NCI-H748 (cell line): ENCODE results near the gene NINL.
A peak's percentile ranks its signal among the peaks of the same experiment; 100 is the strongest.

Experiments
- DNase-seq: peaks from one replicate; lab custom pipeline; 2025; ENCODE audit not compliant: unreplicated experiment; lab: John Stamatoyannopoulos, UW

The NINL gene

DNA sequence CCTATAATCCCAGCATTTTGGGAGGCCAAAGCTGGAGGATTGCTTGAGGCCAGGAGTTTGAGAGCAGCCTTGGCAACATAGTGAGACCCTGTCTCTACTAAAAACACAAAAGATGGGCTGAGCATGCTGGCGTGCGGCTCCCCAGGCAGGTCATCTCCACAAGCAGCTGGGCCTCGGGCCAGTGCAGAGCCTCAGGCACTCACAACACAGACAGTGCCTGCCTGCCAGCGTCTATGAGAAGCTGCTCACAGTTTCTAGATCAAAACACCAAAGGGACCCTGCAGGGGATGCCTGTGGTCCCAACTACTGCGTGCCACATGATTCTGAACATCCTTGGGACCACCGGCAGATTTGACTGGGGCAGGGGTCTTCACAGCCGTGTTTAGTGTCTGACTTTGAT lies 118.5 kb downstream of the NINL start:
- no peak for DNase-seq

DNA sequence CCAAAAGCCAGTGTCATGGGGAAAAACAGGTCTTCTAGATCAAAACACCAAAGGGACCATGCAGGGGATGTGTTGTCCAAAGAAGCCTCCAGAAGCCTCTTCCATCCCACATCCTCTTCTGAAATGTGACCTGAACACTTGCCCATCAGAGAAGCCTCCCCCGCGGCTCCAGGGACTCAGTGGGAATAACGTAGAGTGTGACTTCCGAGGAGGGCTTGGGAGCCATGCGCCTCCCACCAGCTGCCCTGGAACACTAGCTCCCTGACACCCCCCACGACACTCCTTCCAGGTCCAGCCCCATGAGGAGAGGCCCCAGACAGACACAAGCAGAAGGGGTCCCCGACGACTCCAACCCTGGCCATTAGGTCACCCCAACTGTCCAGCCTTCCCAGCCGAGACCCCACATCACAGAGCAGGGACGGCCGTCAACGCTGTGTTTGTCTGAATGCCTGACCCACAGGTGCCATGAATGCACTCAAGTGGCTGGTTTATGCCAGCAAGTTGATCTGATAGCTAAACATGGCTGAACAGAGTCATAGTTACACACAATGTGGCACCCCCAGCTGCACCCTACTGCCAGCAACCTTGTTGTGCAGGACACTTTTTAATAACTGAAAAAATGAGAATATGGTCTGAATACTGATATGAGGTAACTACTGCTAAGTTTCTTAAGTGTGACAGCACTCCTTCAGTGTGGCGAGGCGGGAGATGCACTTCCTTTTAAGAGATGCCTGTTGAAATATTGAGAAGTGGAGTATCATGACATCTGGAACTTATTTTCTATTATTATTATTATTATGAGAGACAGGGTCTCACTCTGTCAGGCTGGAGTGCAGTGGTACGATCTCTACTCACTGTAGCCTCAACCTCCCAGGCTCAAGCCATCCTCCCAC lies 119.8 kb downstream of the NINL start:
- DNase-seq: no peak

DNA sequence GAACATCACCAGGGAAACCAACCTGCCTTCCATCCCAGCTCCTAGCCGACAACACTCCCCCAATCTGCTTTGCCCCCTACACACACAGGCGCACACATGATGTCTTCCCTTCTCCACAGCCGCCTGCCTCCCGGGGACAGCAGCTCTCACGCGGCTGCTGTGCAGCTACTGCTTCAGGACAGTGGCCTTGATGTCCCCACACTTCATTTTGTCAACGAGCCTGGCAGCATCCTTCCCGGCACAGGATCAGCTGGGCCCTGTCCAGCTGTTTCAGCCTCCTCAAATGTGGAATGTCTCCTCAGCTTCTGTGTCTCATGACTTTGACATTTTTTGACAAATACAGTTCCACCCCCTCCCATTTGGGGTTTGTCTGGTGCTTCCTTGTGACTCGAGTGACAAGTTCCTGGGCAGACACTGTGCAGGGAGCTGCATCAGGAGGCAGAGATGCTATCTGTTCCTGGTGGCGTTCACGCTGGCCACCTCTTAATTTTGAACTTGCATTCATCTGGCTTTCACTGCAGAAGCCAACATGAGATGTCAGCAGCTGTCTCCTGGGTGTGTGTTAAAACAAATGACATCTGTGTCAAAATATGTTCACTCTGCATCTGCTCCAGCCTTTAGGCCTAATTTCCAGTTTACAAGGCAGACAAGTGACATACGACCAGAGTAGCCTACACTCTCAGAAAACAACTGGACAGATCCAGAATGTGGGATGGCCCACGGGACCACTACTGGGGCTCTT lies 120.7 kb downstream of the NINL start:
- DNase-seq: no peak

DNA sequence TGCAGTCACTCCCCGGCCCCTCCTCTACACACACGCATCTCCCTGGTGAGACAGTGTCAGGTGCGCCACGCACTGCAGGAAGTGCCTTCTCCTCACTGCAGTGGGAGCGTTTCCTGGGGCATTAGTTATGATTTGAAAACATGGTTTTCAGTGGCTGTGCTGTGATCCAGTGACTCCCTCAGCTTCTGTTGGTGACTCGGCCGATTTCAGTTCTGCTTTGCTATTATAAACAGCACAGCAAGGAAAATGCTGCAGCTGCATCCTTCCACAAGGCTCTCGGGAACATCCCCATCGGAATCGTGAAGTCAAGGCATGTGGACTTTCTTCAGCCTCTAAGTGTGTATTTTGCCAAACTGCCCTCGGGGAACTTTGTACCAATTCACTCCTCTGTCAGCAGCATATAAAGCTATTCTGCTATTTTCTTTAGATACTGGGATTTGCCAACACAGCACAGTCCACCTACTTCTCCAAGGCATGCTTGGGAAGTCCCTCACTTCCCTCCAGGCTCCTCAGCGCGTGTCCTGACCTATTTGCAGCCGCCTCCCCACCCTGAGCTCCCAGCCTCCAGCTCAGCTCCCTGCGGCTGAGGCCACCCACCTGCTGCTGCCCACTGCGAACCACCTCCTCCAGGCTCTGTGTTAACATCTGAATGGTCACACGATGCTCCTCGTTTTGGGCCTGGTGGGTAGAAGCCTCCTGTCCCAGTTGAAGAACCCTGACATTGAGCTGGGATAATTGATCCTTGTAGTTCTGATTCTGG lies 123.4 kb downstream of the NINL start:
- DNase-seq: no peak

DNA sequence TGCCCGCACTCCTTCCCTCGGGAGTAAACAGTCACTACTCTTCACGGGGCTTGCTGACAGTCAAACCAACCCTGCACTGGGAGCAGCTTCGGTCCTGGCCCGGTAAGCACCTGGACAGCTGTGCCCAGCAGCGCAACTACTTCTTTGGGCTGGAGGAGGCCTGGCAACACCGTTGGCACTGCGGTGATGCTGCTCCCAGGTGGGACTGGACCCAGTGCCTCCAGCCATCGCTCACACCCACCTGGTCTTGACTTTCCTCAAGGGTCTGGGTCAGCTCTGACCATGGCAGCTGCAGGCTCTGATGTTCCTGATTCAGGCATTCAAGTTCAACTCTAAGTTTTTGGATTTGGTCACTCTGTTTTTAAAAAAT lies 124.1 kb downstream of the NINL start:
- no peak for DNase-seq

DNA sequence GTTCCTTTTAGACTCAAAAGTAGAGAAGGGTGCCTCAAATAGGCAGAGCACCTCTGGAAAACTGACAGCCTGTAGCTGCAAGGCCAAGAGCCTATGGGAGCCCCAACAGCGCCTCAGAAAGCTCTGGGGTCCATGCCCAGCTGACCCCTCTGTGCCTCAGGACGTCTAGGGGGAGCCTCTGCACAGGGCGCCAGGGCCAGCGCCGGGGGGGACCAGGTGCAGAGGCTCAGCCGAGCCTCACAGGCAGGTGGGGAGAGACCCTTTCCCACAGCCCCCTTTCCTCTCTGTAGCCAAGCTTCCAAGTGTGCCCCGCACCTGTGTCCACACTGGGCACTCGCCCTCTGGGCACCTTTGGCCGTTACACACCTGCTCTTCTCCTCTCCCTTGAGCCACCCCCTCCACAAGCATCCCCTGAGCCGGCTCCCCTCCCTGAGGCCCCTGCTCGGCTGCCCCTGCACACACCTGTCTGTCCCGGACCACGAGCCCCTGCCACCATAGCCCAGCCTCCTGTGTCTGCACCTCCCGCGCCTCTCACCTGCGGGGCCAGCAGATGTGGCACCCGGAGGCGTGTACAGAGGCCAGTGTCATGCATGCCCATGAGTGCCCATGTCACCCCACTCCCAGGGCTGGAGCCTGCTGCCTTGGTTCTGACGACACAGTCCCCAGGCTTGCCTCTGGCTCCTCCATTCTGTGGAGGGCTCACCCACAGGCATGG lies 124.6 kb downstream of the NINL start:
- no peak for DNase-seq

DNA sequence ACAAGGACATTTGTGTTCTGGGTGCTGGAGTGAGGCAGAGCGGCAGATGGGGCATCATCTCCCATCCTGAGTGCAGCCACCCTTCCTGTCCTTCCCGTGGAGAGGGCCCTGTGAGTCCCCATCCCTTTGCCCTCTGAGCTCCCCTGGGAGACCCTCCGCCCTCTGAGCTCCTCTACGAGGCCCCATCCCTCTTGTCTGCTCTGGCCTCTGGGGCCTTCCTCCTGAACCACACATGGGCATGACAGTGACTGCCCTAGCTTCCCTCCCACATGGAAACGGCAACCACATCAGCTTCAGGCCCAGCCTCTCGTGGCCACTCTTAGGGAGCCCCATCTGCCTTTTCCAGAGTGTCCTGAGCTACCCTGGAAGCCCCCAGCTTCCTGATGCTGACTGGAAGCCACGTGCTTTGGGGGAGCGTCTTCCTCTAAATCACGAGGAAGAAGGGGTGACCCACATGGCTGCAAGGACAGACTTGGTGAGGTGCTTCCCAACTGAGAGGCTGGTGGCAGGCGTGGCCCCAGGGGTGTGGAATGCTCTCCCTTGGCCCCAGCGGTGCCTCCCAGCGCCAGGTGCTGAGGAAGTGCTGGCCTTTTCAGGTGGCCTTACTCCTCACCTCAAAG lies 125.3 kb downstream of the NINL start:
- no peak for DNase-seq

DNA sequence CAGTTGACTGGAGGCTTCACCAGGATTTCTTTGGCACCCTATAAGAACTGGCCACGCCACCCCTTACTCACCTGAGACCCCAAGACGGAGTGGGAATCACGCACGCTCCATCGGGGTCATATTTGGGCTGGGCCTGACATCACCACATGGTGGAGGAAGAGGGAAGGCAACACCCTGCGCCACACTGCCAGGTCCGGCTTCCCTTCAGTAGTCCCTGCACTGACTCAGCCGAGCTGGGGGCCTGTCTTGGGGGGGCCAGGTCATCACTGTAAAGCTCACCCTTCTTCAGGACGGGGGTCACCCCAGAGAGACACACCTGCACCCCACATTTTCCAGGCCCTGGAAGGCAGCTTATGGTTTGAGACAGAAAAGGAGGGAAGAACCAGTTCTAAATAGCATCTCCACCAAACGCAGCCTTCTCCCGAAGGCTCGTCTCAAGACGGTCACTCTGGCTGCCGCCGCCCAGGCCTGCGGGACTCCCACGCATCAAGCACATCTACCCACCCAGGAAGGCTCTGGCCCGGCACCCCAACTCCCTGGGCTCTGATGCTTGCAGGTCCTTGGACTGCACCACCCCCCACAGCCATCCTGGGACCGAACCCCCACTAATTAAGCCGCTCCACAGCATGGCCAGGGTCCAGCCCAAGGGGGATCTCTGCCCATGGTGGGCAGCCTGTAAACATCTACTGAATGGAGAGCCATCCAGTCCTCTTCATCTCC lies 126.1 kb downstream of the NINL start:
- no peak for DNase-seq

DNA sequence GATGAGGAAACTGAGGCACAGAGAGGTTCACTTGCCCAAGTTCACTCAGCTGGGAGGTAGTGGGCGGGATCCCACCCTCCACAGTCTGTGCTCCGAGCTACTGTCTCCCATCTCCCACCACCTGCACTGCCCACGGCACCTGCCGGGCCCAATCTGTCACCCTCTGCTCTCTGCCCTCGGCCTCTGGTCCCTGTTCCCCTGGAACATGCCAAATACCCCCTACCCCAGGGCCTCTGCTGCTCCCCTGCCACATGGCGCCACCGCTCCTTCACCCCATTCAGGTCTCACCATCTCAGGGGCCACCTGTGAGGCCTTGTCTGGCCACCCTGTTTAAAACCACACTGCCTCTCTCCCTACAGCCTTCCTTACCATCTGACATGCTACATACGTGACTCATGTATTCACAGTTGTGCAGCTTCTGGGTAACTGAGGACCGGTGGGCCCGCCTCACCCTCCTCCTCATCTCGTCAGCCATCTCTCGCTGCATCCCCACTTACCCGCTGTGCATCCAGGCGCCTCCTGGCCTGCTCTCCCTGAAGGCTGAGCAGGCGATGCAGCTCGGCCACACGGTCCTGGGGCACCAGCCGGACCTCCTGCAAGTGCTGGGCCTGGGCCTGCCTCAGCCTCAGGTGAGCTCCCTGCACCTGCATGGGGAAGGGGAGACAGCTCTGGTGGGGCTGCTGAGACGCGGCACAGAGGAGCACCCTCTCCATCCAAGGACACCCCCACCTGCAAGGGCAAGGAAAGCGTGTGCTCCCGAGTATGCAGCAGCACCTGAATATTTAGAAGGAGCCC lies 127.2 kb downstream of the NINL start:
- no peak for DNase-seq

DNA sequence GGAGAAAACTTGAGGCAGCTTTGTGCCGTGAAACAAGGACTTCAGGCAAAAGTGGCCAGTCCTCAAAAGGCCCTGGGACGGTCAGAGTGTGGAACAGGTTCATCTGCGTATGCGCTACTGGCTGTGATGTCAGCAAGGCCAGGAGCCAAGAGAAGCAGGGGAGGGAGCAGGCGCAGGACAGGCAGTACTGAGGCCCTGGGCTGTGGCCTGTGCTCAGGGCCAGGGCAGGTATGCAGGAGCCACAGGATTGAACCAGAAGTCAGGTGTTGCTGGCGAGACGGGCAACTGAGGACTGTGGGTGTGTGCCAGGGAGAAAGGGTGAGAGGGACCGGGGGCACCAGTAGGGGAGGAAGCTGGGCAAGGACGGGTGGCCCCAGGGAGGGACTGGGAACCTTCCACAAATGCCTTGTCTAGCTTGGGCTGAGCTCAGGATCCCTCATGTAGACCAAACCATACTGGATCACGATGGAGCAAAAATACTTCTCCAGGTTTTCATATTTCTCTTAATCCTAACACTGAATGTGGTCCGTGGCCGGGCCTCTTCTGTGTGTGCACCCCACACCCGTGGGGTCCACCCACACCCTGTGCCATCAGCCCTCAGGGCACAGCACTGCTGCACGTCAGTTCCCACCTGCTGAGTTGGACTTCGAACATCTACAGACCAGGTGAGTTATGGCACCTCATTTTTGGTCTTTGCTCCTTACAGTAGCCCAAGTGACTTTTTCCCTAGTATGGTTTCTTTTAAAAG lies 131.0 kb downstream of the NINL start:
- DNase-seq: no peak

DNA sequence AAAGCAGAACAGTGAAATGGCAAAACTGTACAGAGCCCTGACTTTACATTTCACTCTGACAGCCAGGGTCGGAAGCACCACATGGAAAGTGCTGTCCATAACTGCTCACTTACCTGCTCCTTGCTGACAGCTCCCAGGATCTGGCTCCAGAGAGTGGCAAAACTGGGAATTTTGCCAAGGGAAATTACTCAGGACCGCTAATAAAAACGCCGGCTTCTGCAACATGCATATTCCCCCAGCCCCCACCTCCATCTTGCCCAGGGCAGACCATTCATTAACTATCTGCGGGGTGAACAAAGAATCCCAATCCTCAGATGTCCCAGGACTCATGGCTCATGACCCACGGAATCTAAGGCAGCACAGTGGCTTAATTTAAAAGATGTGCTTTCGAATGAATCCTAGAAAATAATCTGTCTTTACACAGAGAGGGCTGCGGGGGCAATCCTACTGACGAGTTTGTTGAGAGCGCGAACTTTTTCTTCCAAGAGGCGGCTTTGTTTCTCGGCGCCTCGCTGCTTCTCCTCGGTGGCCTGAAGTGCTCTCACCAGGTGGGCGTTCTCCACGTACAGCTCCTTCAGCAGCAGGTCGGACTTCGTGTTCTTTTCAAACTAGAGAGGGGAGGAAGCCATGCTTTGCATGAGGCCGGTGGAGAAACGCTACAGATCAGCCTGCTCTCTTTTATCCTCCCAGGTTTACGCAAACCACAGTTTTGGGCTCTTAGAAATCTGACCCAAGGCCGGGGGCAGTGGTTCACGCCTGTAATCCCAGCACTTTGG lies 132.1 kb downstream of the NINL start:
- peak; percentile 75 for DNase-seq

DNA sequence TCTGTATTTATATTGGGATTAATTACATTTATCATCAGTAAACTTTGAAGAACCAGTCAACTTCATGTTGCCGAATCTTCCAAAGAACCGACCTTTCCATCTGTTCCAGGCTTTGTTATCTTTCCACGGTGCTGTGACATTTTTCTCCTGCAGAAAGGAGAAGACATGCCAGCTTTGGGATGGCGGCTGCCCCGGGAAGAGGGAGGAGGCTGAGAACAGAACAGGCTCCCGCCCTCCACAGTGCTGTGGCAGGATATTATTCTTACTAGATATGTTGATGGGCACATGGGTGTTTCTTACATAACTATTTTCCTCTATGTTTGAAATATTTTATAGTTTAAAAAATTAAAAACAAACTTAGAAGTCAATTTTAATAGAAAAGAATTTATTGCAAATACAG lies 133.0 kb downstream of the NINL start:
- DNase-seq: no peak

DNA sequence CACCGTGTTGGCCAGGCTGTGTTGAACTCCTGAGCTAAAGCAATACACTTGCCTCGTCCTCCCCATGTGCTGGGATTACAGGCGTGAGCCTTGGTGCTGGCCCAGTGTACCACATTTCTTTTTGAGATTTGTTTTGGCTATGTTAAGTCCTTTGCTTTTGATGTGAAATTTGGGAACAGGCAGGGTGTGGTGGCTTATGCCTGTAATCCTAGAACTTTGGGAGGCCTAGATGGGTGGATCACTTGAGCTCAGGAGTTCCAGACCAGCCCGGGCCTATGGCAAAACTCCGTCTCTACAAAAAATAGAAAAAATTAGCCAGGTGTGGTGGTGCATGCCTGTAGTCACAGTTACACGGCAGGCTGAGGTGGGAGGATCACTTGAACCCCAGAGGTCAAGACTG lies 137.7 kb downstream of the NINL start:
- no peak for DNase-seq

DNA sequence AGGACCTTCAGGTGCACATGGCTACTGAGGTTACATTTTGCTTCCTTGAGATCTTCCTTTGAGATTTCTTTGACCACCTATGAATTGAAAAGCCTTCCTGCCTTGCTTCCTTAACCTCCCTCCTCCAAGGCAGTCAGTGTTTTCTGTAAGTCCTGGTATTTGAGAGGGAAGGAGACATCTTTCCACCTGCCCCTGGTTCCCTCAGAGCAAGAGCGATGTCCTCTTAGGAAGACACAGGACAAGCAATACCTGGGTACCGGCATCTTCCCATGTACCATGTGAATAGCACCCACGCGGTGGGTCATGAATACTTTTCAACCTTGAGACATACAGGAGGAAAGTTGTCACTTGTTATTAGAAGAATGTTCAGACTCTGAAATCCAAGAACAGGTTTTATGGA lies 140.8 kb downstream of the NINL start:
- DNase-seq: no peak

DNA sequence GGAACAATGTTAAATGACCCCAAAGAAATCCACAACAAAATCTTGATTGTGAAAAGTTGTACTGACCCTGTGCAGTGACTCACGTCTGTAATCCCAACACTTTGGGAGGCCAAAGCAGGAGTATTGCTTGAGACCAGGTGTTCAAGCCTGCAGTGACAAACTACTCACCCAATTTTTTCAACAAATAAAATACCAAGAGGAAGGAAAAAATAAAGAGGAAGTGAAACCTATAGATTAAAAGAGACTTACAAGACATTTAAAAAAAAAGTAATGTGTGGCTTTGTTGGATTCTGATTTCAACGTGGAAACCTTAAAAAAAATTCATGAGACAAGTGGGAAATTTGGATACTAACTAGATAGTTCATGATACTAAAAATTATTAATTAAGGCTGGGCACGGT lies 146.0 kb downstream of the NINL start:
- no peak for DNase-seq

DNA sequence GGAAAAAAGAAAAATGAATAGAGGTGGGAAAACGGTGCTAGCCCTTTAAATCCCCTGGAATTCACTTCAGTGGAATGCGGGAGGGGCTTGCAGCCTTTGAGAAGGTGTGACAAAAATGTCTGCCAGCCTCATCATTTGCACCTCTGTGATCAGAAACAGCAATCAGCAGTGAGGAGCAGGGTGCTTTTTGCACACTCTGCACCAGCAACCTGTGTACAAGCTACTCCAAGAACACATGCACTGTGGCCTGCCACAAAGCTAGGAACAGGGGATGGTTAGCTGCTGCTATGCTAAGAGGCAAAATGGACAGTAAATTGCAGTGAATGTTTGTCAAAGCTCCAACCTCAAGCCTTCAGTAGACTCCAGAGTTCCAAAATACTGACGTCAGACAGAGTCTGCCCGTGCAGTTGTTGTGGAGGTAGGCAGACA lies 148.2 kb downstream of the NINL start:
- no peak for DNase-seq

DNA sequence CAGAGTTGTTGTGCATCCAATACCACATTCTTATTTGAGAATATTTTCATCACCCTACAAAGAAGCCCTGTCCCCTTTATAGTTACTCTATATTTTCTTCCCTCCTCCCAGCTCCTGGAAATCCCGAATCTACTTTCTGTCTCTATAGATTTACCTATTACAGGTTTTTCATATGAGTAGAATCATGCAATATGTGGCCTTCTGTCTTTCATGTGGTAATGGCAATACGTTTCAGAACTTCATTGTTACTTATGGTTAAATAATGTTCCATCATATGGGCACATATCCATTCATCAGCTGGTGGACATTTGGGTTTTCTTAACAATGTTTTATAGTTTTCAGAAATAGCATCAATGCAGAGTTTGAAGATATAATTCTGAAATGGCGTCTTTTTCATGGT lies 160.8 kb downstream of the NINL start:
- DNase-seq: no peak

DNA sequence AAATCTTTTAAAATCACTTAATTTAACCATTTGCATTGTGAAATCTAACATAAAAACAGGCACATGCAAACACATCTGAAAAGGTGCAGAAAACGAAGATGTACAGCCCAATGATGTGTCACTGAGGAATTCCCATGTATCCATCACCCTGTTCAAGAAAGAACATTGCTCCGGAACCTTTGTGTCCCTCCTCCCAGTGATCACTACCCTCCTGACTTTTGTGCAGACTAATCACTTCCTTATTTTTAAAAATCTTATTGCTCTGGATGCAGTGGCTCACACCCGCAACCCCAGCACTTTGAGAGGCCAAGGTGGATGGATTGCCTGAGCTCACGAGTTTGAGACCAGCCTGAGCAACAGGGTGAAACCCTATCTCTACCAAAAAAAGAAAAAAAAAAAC lies 163.3 kb downstream of the NINL start:
- DNase-seq: no peak
